Keratinocyte (primary cell): ENCODE data around the gene CD24. TPM values are rescaled to one million over a fixed set of nuclear protein-coding genes. Genes with fewer than 3 reads are reported as not detected.
A peak's percentile ranks its signal among the peaks of the same experiment; 100 is the strongest.

Source experiments
- DNase-seq: peaks from one replicate; pipeline ENCODE4 v3.0.0-alpha.2; 2011; ENCODE audit warnings: low read depth, missing footprints, low spot score
- FAIRE-seq: peaks from 2 replicates; lab custom pipeline; 2011; peaks lifted over from hg19 to GRCh38; lab: Jason Lieb, UNC
- H2AFZ ChIP-seq: 2 replicates; pipeline ENCODE4 v1.6.0; 2012; ENCODE audit warnings: low read length, control low read depth, inconsistent platforms; ENCODE audit not compliant: control insufficient read depth
- H3K27ac ChIP-seq: 2 replicates; pipeline ENCODE4 v1.5.1; 2011; ENCODE audit warnings: low read length; ENCODE audit not compliant: control insufficient read depth, insufficient read depth
- H3K27me3 ChIP-seq: 3 replicates; pipeline ENCODE4 v1.6.0; 2011; ENCODE audit warnings: low read length; ENCODE audit not compliant: control insufficient read depth, insufficient read depth; ENCODE audit errors: extremely low read depth
- H3K36me3 ChIP-seq, 2 experiments: 2 replicates in 1 of 2; 3 replicates in 1 of 2; pipeline ENCODE4 v1.5.1; 2011; ENCODE audit warnings: low read length in 2 of 2, mild to moderate bottlenecking in 1 of 2; ENCODE audit not compliant: control insufficient read depth in 2 of 2, insufficient read depth in 2 of 2; ENCODE audit errors: extremely low read depth in 1 of 2
- H3K4me1 ChIP-seq: 3 replicates; pipeline ENCODE4 v1.5.1; 2011; ENCODE audit warnings: low read length; ENCODE audit not compliant: control insufficient read depth, insufficient read depth; ENCODE audit errors: extremely low read depth
- H3K4me2 ChIP-seq: 3 replicates; pipeline ENCODE4 v1.6.0; 2011; ENCODE audit warnings: low read depth, low read length; ENCODE audit not compliant: control insufficient read depth, insufficient read depth; ENCODE audit errors: extremely low read depth
- H3K4me3 ChIP-seq, 3 experiments: fragments of 200-600 bp in 1 of 3; sonication (generic) in 1 of 3; 2 replicates in 2 of 3; 3 replicates in 1 of 3; pipeline ENCODE4 v1.5.1; 2011 to 2016; ENCODE audit warnings: low read length in 3 of 3, mild to moderate bottlenecking in 3 of 3, control low read depth in 2 of 3, inconsistent platforms in 1 of 3, low read depth in 1 of 3, mixed read lengths in 1 of 3, mixed run types in 1 of 3, moderate library complexity in 1 of 3; ENCODE audit not compliant: control insufficient read depth in 2 of 3, insufficient read depth in 2 of 3; ENCODE audit errors: extremely low read depth in 1 of 3
- H3K79me2 ChIP-seq: 2 replicates; pipeline ENCODE4 v1.6.0; 2012; ENCODE audit warnings: low read length; ENCODE audit not compliant: control insufficient read depth, insufficient read depth
- H3K9ac ChIP-seq: 3 replicates; pipeline ENCODE4 v1.6.0; 2011; ENCODE audit warnings: low read length; ENCODE audit not compliant: control insufficient read depth, insufficient read depth; ENCODE audit errors: extremely low read depth
- H3K9me1 ChIP-seq: 3 replicates; pipeline ENCODE4 v1.6.0; 2011; ENCODE audit warnings: low read length; ENCODE audit not compliant: control insufficient read depth, insufficient read depth; ENCODE audit errors: extremely low read depth
- H3K9me3 ChIP-seq: 2 replicates; pipeline ENCODE4 v1.5.1; 2012; ENCODE audit warnings: low read depth, low read length; ENCODE audit not compliant: control insufficient read depth
- H4K20me1 ChIP-seq: 3 replicates; pipeline ENCODE4 v1.6.0; 2011; ENCODE audit warnings: low read length; ENCODE audit not compliant: control insufficient read depth, insufficient read depth; ENCODE audit errors: extremely low read depth
- EZH2 ChIP-seq: IDR thresholded peaks from one replicate; pipeline ENCODE4 v1.6.1; 2012; ENCODE audit warnings: inconsistent platforms, mild to moderate bottlenecking, low read length, moderate library complexity
- dilution Hi-C: fragments of 300-500 bp; cut with MboI; formaldehyde crosslinking; loops from one replicate; pipeline ENCODE4 v1.7.0; 2020; ENCODE audit warnings: low sequenced_read_pairs; ENCODE audit not compliant: extremely low pct_ligation_motif_present
- polyA plus RNA-seq, 5 experiments: library from polyadenylated mRNA; depleted of rRNA in 3 of 5; stranded (reverse) in 3 of 5; stranded (forward) in 1 of 5; unstranded in 1 of 5; fragments of >200 nt; gene quantifications; 1 replicate in 1 of 5; 2 replicates in 3 of 5; 3 replicates in 1 of 5; pipeline versions ENCODE4 v1.2.1 to v1.2.3, GENCODE V29; 2011 to 2012; ENCODE audit warnings: missing spikeins in 2 of 5, low read depth in 1 of 5, low replicate concordance in 1 of 5
- TF ChIP-seq, protein P1 (sequence below), 3 experiments: IDR thresholded peaks in 1 of 3; conservative IDR thresholded peaks in 1 of 3; optimal IDR thresholded peaks in 1 of 3; 2 replicates in 2 of 3; 3 replicates in 1 of 3; pipeline versions ENCODE3 to v1.5.1; 2011; ENCODE audit warnings: low read length in 3 of 3, mild to moderate bottlenecking in 3 of 3, moderate library complexity in 2 of 3, control low read depth in 1 of 3, inconsistent platforms in 1 of 3; ENCODE audit not compliant: insufficient read depth in 2 of 3; ENCODE audit errors: extremely low read depth in 1 of 3

Gene CD24
- polyA plus RNA-seq, 1 donor (not counting 4 experiments of a cell fraction or from before 2014, with no cell fraction given), result 681 TPM

GRCh38 chr6:107009499-107009898 is 35.0 kb upstream of the CD24 start:
- Histone ChIP-seq H3K4me2 (no peak overlapping the region), H3K79me2 (no peaks in the 10 kb centered on the region), H3K27me3 (no peaks in the 10 kb centered on the region), H2AFZ (no peak overlapping the region), H3K36me3 (no peaks in the 10 kb centered on the region), H3K9ac (no peak overlapping the region), H3K27ac (no peak overlapping the region), H3K9me1 (no peaks in the 10 kb centered on the region), H3K4me3 (no peak overlapping the region), H3K4me1 (no peaks in the 10 kb centered on the region), H3K9me3 (no peaks in the 10 kb centered on the region), H4K20me1 (no peaks in the 10 kb centered on the region)
- FAIRE-seq (no peak), DNase-seq (no peak)
- TF ChIP-seq, protein P1, sequence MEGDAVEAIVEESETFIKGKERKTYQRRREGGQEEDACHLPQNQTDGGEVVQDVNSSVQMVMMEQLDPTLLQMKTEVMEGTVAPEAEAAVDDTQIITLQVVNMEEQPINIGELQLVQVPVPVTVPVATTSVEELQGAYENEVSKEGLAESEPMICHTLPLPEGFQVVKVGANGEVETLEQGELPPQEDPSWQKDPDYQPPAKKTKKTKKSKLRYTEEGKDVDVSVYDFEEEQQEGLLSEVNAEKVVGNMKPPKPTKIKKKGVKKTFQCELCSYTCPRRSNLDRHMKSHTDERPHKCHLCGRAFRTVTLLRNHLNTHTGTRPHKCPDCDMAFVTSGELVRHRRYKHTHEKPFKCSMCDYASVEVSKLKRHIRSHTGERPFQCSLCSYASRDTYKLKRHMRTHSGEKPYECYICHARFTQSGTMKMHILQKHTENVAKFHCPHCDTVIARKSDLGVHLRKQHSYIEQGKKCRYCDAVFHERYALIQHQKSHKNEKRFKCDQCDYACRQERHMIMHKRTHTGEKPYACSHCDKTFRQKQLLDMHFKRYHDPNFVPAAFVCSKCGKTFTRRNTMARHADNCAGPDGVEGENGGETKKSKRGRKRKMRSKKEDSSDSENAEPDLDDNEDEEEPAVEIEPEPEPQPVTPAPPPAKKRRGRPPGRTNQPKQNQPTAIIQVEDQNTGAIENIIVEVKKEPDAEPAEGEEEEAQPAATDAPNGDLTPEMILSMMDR (optimal IDR thresholded peaks at IDR 0.05 in 1 of 3, IDR thresholded peaks at IDR 0.05 in 1 of 3, conservative IDR thresholded peaks at IDR 0.05 in 1 of 3; ENCODE audit: extremely low read depth in 1 of 3, insufficient read depth in 2 of 3, low read length in 3 of 3), result no peak
- TF ChIP-seq EZH2, result no peak
- dilution Hi-C loops, result no loop called here

DNA sequence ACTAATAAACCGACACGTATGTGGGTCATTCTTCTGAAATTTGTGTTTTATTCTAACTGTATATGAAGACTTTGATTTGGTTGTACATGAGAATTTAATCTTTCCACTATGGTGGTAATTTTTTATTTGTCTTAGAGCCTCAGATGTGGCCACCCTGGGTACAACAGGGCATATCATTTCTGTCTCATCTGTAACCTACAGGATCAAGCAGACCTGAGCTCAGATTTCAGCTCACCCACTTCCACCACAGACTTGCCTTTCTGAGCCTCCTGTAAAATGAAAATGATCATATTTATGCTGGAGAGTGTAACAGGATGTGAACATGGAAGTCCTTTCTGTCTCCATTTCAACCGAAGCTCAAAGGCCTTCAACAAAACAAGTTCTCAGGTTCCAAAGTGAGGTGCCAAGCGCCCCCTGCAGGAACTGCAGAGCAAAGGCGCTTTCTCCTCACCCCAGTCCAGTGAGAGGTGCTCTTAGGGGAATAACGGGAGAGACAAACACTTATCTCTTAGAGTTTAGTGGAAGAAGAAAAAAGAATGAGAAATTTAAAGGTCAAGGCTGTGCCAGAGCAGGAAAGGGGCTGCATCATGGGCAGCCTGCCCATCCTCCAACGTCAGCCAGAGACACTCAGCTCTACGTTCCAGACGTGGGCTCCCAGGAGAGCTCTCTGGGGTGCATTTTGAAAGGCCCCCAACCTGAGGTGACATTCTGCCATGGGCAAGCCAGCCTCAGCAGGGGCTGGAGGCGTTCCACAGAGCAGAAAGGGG is 23.0 kb upstream of the CD24 start:
- Histone ChIP-seq H3K9me3 (no peaks in the 10 kb centered on the region), H3K9me1 (no peaks in the 10 kb centered on the region), H3K27ac (no peak overlapping the region), H3K79me2 (no peaks in the 10 kb centered on the region), H3K9ac (no peak overlapping the region), H3K27me3 (no peaks in the 10 kb centered on the region), H2AFZ (peak overlapping the region; percentile 12), H4K20me1 (no peaks in the 10 kb centered on the region), H3K4me3 (no peak overlapping the region), H3K4me2 (no peak overlapping the region), H3K36me3 (no peaks in the 10 kb centered on the region), H3K4me1 (no peaks in the 10 kb centered on the region)
- TF ChIP-seq, protein P1 (optimal IDR thresholded peaks at IDR 0.05 in 1 of 3, IDR thresholded peaks at IDR 0.05 in 1 of 3, conservative IDR thresholded peaks at IDR 0.05 in 1 of 3; ENCODE audit: extremely low read depth in 1 of 3, insufficient read depth in 2 of 3, low read length in 3 of 3), result peak; percentile 78 to 97 (median 93)
- no peak for TF ChIP-seq EZH2
- DNase-seq (peak; percentile 44), FAIRE-seq (peak; percentile 55)
- dilution Hi-C loops, result no loop called here
